ENCODE data around the gene CXCR6.

The CXCR6 gene

DNA sequence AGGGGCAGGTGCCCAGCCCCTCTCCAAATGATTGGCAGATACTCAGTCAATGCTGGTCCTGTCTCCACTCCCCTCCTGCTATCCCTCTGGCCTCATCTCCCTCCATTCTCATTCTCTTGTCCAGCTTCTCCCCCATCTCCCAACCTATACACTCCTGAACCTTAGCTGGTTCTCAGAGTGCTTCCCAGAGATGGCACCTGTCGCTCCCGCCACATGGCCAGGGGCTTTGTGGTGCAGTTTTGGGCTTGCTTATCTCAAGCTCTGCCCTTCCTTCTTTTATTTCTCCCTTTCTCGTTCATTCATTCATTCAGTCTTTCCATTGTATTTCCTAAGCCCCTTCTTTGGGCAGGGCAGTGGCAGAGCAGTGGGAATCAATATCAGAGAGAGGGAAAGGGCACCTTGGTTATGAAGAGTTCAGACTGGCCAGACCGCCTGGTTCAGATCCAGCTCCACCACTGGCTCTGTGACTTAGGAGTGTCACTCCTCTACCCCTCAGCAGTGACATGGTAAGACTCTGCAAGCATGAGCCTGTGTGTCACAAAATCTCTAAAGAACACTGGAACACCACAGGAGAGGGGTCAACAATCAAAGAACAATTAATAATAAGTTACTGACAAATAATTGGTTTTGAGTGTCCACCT lies 20.2 kb upstream of the CXCR6 start:
- no peak for DNase-seq

DNA sequence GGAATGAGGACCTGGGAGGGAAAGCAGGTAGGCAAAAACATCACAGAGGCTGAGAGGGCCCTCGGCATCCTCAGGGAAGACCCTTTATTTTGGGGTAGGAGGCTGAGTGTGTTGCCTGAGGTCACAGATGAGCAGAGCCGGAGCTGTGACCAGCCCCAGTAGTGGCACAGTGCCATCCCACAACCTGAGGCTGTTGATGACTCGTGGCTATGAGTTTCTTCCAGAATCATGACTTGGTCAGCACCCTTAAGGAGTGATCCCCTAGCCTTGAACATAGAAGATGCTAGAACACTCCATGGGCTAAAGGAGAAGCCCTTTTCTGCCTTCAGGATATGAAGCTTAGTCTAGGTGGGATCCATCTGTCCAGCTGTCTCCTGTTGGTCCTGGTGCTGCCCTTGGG lies 19.5 kb upstream of the CXCR6 start:
- DNase-seq, result no peak

DNA sequence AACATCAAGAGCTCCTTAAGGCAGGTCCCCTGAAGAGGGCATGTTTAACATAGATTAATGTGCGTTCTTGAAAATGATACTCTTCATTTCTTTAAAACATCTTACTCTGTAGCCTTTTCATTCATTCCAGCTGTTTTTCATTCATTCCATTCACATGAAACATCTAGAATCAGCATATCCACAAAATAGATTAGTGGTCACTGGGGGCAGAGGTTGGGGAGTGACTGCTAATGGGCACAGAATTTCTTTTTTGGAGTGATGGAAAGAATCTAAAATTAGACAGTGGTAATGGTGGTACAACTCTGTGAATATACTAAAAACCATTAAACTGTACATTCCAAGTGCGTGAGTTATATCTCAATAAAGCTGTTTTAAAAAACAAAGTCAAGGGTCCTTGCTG lies 15.4 kb upstream of the CXCR6 start:
- DNase-seq, result no peak

DNA sequence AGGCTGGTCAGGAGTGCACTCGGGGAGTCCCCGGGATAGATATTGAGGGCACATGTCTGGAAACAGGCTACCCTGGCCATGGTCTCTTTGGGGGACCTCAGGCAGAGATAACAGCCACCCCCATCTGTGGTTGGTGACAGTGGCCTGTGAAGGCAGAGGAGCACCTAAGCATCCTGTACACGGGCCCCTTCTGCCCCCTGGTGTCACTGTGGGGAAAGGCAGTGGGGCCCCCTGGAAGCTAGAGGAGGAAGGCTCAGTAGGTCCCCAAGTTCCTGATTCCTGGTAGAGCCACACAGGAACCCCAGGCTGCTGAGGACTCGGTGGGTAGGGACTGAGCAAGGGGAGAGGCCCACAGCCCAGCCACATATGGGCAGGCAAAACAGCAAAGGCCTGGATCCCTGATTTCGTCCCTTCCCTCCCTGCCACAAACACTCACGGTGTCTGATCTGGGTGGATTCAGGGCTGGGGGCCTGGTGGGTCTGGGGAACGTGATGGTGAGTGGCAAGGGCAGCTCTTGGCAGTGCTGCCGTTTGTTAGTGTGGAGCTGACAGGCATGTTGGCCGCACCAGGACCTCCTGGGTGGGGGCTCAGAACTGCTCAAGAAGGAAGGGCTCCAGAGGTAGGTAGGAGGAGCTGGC lies 14.1 kb upstream of the CXCR6 start:
- peak; percentile 76 for DNase-seq

DNA sequence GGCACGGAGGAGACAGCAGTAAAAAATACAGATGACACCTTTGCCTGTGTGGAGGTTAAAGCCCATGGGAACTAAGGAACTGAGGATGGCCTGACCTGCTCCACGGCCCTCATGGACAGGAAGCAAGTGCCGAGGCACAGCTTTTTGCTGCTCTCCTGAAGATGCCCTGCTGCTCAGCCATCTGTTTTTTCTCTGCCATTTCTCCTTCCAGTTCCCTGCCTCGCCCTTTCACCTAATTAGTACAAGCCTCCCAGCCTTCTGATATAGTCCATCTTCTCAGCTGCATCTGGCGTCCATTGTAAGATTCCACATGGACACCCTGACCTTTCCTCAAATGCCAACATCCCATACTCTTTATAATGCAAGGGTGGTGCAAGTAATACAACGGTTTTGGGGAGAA lies 11.8 kb upstream of the CXCR6 start:
- no peak for DNase-seq

DNA sequence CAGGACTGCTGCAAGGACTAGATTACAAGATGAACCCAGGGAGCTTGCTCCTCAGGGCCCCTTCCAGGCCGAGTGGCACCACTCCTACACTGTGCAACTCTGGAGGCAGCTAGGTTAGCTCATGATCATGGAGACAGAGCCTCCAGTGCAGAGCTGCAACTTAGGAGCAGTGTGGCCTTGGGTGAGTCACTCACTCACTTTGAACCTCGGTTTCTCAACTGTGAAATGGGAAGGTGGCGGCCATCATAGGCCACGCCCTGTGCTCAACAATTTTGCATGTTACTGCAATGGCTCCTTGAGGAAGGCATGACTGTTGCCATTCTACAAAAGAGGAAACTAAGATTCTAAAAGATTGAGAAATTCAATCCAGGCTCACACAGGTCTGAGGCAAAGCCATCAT lies 11.2 kb upstream of the CXCR6 start:
- DNase-seq, result no peak

DNA sequence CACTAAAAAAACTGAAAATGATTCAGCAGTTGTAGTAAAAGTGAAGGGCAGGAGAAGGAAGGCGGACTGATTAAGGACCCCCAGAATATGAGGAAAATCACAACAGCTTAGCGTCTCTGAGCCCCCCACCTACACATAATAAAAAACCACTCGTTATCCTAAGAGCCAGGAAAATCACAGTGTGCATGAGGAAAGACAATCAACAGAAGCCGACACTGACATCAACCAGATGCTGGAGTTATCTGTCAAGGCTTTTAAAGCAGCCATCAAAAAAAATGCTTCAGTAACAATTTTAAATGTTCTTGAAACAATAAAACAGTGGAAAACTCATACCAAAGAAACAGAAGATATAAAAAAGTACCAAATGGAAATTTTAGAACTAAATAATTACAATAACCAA lies 9.7 kb upstream of the CXCR6 start:
- DNase-seq, result no peak

DNA sequence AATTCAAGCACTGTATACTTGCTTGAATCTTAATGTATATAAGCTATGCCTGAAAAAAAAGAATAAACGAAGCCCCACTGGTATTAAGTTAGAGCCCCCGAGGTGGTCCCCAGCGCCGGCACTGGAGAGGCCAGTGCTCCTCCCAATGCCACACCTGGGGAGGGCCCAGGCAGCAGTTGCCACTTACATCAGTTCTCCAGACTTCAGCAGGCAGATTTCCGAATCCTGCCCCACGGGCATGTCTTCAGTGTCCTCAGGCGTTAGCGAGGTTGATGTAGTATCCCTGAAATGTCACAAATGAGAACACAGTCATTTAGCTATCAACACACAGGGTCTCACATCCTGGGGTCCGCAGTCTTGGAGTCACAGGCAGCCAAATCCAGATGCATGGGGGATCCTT lies 7.0 kb upstream of the CXCR6 start:
- no peak for DNase-seq

DNA sequence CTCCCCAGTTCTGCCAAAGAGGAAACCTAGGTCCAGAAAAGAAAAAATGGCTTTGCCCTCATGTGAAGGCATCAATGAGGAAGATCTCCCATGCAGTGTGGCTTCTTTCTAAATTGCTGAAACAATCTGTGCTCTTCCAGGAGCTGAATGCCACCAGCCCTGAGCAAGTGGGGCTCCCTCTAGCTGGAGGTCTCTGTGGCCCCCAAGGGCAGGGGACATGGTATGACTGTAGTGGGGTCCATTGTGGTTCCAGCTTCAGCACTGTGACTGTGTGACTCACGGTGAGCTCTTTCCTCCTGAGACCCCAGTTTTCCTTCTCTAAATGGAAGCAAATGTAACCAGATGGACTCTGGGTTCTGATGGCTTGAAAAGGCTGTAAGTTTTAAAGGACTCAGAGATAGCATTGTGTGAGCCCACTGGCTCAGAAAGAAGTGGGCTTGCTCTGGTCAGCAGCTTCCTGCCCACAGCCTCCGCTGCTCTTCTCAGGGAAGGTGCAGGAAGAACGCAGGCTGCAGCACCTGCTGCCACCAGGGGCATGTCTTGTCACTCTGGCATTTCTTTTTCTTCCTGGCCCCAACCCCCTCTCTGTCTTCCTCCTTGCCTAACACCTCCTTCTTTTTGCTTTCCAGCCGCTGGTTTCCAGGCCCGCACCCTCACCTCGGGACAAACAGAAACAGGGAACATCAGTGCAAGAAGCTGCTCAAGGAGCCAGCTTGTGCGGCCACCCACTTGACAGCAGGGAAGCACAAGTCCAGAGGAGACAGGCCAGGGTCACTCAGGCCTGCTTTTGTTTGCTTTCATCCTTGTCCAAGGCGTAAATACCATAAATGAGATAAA lies 5.8 kb upstream of the CXCR6 start:
- no peak for DNase-seq

DNA sequence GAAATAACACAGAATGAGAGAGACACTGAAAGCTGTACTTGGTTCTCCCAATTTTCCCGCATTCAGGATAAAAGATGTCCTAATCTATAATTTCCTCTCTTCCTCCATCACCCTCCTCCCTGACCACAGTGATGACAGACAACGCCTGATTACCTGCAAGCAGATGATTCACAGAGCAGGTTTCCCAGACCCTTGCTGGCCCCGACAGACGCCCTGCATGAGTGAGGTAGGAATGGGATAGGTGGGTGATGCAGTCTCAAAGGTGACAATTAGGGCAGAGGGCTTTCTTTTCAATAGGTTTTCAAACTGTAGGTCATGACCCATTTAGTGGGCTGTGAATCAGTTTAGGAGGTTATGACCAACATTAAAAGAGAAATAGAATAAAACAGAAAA lies 5.2 kb upstream of the CXCR6 start:
- no peak for DNase-seq

DNA sequence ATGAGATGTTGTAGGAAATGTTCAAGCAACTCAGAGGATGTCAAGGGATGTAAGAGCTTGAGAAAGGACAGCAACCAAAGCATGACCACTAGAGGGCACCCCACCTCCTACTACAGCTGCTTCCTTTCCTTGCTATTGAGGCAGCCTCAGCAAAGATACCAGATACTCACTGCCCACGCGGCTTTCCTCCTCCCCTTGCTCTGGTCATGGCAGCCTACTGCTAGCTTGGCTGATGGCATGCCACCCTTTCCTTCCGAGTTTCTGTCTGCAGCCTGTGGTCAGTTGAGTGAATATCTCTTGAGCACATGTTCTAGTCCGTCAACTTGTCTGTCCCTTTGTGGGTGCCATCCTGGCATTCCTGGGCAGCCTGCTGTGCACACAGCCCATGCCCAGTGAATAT lies 4.4 kb upstream of the CXCR6 start:
- DNase-seq, result peak; percentile 88 to 90

DNA sequence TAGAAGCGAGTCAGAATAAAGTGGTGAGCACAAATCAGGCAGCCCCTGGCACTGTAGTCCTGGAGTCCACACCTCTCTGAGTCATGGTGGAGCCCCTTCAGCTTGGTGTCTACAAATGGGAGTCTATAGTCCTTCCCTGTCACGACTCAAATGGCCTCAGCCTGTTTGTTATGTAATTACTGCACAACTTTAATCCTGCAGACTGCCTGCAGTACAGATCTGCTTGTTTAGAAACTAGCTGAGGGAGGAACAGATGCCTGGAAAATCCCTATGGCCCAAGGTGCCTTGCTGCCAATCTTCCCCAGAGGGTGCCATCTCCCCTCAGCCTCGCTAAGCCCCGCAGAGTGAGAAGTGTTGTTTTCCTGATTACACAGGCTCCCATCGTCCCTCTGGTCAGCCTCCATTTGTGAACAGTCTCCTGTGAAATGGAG lies 3.9 kb upstream of the CXCR6 start:
- no peak for DNase-seq

DNA sequence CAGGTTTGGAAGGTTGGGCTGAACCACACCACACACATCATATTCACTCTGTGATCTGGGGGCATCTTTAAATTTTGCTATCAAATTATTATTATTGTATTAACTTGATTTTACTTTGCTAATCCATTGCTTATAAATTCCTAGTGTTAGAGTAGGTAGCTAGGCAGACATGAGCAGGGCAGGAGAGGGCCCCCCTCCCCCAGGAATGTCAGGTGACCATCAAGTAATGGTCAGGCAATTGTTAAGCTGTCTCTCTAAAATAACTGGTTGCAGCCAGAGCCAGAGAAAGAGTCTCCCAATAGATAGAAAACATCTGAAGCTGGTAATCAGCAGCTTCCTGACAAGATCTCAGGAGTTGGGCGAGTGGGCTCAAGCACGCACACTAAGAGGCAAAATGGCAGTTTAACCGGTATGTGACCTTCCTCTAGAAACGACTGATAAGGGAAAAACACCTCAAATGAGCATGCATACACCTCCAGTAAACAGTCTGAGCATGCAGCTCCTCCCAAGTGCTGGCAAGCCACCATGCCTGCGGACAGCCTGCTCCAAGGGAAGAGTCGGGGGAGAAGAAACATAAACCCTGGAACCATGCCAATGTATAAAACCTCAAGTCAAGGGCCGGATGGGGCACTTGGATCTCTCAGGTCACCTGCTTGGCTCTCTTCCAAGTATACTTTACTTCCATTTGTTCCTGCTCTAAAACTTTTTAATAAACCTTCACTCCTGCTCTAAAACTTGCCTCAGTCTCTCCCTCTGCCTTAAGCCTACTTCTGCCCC lies 3.1 kb upstream of the CXCR6 start:
- DNase-seq, result no peak

DNA sequence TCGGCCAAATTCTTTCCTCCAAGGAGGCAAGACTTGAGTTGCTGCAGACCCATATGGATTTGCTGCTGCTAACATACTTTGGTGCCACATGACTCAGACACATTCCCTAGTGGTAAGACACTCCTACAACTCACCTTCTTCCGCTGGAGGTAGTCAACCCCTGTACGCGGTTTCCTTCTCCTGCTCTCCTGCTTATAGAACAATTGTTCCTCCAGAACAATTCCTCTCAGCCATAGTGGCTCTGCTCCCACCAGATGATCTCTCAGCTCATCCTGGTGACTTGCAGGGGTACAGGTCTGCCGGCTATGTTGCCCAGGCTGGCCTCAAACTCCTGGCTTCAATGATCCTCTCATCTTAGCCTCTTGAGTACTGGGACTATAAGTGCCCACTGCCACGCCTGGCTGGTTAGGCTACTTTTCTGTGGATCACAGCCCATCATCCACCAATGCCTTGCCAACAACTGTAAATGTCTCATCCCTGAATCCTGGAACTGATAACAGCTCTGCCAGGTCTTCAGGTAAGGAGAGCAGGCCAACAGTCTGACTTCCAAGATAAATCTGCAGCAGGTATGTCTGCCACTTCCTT lies 2.4 kb upstream of the CXCR6 start:
- DNase-seq, result no peak

DNA sequence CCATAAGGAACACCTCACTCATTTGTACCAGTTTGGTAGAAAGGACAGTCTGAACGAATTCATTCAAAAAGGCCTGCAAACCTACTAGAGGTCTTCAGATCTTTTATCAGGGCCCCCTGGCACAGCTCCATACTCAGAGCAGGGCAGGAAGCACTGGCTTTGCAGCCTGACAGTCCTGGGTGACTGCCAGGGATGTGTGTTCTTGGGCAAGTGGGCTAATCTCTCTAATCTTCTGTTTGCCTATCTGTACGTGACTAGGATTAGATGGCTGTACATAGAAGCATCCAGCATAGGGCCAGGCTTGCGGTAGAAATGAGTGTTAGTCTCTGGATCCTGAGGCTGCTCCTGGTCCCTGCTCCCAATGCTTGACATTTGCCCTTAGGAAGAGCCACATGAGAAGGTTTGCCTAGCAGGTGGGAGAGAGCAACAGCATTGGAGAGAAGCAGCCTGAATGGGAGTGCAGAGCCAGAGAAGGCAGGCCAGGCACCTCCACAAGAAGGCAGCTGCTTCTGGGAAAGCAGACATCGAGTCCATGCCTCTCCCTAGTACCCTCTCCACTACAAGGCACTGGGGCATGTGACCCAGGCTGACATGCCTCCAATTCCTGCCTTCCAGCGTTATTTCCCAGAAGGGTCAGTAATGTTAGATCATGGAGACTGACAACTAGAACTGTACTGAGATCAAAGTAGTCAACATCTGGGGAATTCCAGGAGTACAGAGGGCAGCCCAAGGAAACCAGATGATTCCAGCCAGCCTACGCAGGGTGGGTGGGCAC lies 1.0 kb upstream of the CXCR6 start:
- DNase-seq, result no peak

DNA sequence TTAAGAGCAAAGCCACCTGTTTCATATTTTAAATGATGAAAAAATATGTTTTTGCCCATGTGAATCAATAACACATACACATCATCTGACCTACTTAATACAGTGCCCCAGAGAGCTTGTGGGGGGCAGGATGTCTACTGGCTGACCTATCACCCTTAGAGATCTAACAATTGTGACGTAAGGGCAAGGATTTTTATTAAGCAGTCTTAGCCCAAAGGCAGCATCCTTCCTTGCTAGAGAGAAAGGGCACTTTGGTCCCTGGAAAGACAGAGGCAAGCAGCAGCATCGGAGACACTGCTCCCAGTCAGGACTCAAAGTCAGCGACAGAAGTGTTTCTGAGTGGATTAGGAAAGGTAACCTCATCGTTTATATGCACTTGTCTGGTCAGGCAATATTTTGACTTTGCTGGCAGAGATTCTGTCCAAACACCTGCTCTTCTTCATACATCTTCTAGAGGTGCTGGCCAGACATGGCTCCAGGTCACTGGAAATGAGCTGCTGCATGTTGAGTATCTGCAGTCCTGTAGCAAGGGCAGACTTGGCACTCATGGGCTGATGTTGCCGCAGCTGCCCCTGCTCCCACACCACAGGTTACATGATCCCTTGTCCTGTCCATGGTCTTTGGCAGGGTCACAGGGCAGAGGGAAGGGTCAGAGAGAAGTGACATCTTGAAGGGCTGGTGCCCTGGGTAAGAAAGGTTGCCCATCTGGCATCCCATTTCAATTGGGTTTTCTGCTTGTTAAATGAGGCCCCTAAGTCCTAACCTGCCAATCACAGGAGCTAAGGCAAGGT lies 1.8 kb downstream of the CXCR6 start:
- DNase-seq, result no peak

DNA sequence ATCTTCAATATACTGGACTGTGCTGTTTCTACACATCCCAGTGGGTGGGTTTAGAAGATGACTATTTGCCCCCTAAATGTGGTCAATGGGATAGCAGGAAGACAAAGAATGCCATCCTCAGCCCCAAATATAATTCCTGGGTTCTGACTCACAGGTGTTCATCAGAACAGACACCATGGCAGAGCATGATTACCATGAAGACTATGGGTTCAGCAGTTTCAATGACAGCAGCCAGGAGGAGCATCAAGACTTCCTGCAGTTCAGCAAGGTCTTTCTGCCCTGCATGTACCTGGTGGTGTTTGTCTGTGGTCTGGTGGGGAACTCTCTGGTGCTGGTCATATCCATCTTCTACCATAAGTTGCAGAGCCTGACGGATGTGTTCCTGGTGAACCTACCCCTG lies 3.0 kb downstream of the CXCR6 start:
- DNase-seq, result no peak

DNA sequence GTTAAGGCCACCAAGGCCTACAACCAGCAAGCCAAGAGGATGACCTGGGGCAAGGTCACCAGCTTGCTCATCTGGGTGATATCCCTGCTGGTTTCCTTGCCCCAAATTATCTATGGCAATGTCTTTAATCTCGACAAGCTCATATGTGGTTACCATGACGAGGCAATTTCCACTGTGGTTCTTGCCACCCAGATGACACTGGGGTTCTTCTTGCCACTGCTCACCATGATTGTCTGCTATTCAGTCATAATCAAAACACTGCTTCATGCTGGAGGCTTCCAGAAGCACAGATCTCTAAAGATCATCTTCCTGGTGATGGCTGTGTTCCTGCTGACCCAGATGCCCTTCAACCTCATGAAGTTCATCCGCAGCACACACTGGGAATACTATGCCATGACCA lies 3.6 kb downstream of the CXCR6 start:
- DNase-seq, result no peak

DNA sequence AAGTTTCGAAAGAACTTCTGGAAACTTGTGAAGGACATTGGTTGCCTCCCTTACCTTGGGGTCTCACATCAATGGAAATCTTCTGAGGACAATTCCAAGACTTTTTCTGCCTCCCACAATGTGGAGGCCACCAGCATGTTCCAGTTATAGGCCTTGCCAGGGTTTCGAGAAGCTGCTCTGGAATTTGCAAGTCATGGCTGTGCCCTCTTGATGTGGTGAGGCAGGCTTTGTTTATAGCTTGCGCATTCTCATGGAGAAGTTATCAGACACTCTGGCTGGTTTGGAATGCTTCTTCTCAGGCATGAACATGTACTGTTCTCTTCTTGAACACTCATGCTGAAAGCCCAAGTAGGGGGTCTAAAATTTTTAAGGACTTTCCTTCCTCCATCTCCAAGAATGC lies 4.1 kb downstream of the CXCR6 start:
- no peak for DNase-seq

DNA sequence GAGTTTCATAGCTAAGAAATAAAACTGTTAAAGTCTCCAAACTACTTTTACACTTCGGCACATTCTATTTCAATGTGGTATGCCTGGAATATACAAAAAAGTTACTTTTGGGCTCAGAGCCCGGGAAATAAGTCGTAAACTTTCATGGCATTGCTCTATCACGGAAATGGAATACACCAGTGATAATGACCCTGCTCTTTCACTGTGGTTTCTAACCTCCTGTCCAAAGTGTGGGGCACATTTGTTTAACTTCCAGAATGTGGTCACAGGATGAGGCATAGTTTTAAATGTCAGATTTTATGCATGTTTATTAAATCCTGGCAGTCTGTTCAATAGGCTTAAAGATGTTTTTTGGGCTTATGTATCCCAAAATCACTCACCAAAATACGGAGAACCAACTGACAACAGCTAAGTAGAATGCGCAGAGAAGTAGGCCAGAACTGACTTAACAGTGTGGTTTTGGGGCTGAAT lies 5.1 kb downstream of the CXCR6 start:
- no peak for DNase-seq

DNA sequence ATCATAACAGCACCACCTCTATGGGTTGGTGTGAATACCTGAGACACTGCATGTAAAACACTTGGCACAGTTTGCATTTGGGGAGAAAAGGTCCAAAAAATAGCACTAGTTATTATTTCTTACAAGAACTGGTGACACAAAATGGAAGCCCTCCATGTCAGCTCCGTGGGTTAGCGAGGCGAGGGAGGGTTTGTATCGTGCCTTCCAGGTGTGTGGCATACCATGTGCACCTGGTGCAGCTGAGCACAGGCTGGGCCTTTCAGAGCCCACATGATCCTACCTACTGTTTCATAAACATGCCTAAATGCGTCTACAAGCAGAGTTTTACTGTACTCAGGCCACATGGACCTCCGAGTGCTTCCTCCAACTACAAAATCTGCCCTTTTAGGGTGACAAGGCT lies 5.6 kb downstream of the CXCR6 start:
- DNase-seq, result no peak
